Nephron (organoid): ENCODE results near the gene DPF3.

Experiments
- H3K27ac Mint-ChIP-seq, 3 experiments: 2 replicates each; pipeline ENCODE4 v1.8.0; 2020; ENCODE audit warnings: mixed read lengths in 3 of 3, mild to moderate bottlenecking in 2 of 3, moderate library complexity in 1 of 3
- H3K27me3 Mint-ChIP-seq: 2 replicates; pipeline ENCODE4 v1.8.0; 2021; ENCODE audit warnings: low read depth, mild to moderate bottlenecking, moderate library complexity, mixed read lengths
- H3K36me3 Mint-ChIP-seq: 2 replicates; pipeline ENCODE4 v1.8.0; 2020; ENCODE audit warnings: low read depth, mixed read lengths
- H3K4me1 Mint-ChIP-seq: 2 replicates; pipeline ENCODE4 v1.8.0; 2020; ENCODE audit warnings: mixed read lengths
- H3K4me3 Mint-ChIP-seq, 3 experiments: 2 replicates each; pipeline ENCODE4 v1.8.0; 2020; ENCODE audit warnings: mild to moderate bottlenecking in 3 of 3, mixed read lengths in 3 of 3, moderate library complexity in 2 of 3
- H3K9me3 Mint-ChIP-seq: 2 replicates; pipeline ENCODE4 v1.8.0; 2020; ENCODE audit warnings: mixed read lengths
- TF ChIP-seq, protein P1 (sequence below), 3 experiments: fragments of 200-600 bp; sonication (generic); IDR thresholded peaks; one replicate each; pipeline ENCODE4 v1.5.0; 2021; ENCODE audit warnings: antibody characterized with exemption in 3 of 3; ENCODE audit not compliant: unreplicated experiment in 3 of 3

Gene DPF3

DNA sequence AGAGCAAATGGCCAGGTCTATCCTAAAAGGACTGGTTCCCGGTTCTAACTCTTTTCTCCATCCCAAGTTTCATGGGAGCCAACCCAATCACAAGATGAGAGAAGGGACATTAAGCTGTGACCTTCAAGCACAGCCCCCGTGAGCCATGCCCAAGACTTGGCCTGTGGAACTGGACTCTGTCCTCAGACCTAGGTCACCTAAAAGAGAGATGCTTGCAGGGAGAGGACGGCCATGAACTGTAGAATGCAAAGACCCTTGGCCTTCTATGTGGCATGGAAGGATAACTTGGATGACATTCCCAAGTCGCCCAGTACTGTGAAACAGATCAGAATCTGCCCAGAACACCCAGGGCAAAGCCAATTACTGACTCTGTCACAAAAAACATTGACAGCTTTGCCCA, 263.5 kb downstream of the DPF3 start:
- Mint-ChIP-seq H3K27ac (no peak overlapping the region), H3K36me3 (peaks cover 16% of the 10 kb centered on the region)

DNA sequence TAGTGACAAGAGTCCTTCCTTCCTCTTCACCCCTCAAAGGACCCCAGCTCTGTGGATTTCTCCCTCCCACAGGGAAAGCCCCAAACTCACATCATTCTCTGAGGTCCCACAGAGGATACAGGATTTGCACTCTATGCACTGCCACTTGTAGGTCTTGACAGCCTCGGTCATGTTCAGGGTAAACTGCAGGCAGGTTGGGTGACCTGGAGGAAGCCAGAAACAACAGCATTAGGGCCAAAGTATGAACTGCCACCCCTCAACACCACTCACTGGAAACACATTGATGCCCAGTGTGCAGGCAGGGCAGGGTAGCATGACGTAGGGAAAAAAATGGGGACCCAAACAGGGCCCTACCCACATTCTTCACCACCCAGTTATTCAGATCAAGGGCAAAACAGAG, 264.4 kb downstream of the DPF3 start:
- H3K4me3 Mint-ChIP-seq = no peak overlapping the region
- TF ChIP-seq, protein P1, sequence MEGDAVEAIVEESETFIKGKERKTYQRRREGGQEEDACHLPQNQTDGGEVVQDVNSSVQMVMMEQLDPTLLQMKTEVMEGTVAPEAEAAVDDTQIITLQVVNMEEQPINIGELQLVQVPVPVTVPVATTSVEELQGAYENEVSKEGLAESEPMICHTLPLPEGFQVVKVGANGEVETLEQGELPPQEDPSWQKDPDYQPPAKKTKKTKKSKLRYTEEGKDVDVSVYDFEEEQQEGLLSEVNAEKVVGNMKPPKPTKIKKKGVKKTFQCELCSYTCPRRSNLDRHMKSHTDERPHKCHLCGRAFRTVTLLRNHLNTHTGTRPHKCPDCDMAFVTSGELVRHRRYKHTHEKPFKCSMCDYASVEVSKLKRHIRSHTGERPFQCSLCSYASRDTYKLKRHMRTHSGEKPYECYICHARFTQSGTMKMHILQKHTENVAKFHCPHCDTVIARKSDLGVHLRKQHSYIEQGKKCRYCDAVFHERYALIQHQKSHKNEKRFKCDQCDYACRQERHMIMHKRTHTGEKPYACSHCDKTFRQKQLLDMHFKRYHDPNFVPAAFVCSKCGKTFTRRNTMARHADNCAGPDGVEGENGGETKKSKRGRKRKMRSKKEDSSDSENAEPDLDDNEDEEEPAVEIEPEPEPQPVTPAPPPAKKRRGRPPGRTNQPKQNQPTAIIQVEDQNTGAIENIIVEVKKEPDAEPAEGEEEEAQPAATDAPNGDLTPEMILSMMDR (IDR thresholded peaks at IDR 0.05; ENCODE audit: unreplicated experiment in 3 of 3) = no peak

More for the DNA sequence above, 263.5 kb downstream of the DPF3 start:
- no peaks in the 10 kb centered on the region for H3K4me1 Mint-ChIP-seq
- TF ChIP-seq, protein P1 (IDR thresholded peaks at IDR 0.05; ENCODE audit: unreplicated experiment in 3 of 3) = no peak
- H3K4me3 Mint-ChIP-seq = no peak overlapping the region
- H3K27me3 Mint-ChIP-seq = no peaks in the 10 kb centered on the region
- peaks cover 15% of the 10 kb centered on the region for H3K9me3 Mint-ChIP-seq

DNA sequence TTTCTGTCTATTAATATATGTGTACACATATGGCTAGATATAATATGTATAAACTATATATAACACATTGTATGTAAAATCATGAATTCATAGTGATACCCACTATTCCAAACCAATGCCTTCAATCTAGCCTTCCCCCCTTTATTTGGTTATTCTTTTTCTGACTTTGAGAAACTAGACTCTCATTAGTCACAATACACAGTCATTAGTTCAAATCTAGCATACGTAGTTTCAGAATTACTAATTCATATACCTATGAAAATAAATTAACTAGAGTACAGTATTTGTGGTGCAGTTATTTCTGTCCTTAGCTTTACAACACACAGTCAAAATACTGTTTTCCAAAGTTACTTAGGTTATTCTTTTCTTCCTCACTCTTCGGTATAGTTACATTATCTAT, 268.2 kb downstream of the DPF3 start:
- H3K4me3 Mint-ChIP-seq = no peak overlapping the region
- H3K4me1 Mint-ChIP-seq = peaks cover under 1% of the 10 kb centered on the region
- H3K36me3 Mint-ChIP-seq = peaks cover 19% of the 10 kb centered on the region
- H3K9me3 Mint-ChIP-seq = peaks cover 35% of the 10 kb centered on the region
- H3K27ac Mint-ChIP-seq = no peak overlapping the region
- H3K27me3 Mint-ChIP-seq = no peaks in the 10 kb centered on the region
- TF ChIP-seq, protein P1 (IDR thresholded peaks at IDR 0.05; ENCODE audit: unreplicated experiment in 3 of 3) = no peak

More for the DNA sequence above, 264.4 kb downstream of the DPF3 start:
- H3K36me3 Mint-ChIP-seq = peaks cover 16% of the 10 kb centered on the region
- H3K4me1 Mint-ChIP-seq = no peaks in the 10 kb centered on the region
- H3K9me3 Mint-ChIP-seq = peaks cover 19% of the 10 kb centered on the region
- no peaks in the 10 kb centered on the region for H3K27me3 Mint-ChIP-seq
- H3K27ac Mint-ChIP-seq = no peak overlapping the region

DNA sequence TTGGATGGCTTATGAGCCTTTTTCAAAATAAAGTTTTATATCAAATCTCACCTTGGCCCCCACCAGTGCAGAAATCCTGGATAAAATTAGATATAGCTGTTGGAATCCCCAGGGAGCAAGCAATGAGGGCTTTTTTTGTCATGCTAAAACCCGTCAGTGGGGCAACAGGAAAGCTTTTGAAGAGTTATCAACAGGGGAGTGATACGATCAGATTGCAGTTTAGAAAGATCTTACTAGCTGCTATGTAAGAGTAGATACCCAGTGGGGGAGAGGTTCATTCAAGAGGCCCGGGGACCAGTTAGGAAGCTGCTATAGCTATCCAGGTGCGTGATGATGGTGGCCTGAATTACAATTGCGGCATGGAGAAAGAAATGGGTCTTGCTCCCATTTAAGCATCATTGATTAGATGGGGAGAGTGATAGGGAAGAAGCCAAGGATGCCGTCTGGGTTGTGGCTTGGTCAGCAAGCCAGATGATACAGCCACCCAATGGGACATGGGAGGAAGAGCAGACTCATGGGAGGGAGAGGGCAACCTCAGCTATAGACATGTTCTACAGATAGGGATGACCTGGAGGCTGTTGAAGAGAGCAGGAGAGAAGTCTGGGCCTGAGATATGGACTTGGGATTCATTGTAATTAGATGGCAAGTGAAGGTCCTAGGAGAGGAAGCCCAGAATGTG, 272.4 kb downstream of the DPF3 start:
- no peaks in the 10 kb centered on the region for H3K27me3 Mint-ChIP-seq
- H3K4me1 Mint-ChIP-seq = peaks cover 38% of the 10 kb centered on the region
- TF ChIP-seq, protein P1 (IDR thresholded peaks at IDR 0.05; ENCODE audit: unreplicated experiment in 3 of 3) = no peak
- peaks cover 4% of the 10 kb centered on the region for H3K36me3 Mint-ChIP-seq
- no peak overlapping the region for H3K4me3 Mint-ChIP-seq
- H3K9me3 Mint-ChIP-seq = peaks cover 28% of the 10 kb centered on the region
- H3K27ac Mint-ChIP-seq = no peak overlapping the region

DNA sequence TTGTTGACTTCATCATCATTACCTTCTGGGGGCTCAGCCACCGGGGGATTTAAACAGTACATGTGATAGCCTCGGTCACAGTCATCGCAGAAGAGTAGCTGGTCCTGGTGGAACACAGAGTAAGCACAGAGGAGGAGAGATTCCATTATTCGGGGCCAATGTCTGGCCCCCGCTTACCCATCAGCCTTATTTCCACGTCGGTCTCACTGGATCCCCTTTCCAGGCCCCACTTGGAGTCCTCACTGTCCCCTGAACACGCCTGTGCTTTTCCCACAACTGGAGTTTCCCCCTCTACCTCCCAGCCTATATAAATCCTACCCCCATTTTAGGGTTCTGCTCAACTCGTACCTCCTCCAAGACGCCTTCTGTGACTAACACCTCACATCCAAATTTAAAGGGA, 274.0 kb downstream of the DPF3 start:
- Mint-ChIP-seq H3K27ac (peak overlapping the region; percentile 26 to 99 (median 73)), H3K4me3 (no peak overlapping the region), H3K27me3 (no peaks in the 10 kb centered on the region), H3K4me1 (peaks cover 54% of the 10 kb centered on the region), H3K9me3 (peaks cover 18% of the 10 kb centered on the region), H3K36me3 (peaks cover 3% of the 10 kb centered on the region)
- TF ChIP-seq, protein P1 (IDR thresholded peaks at IDR 0.05; ENCODE audit: unreplicated experiment in 3 of 3) = no peak

GRCh38 chr14:72619111-72619571, 274.8 kb downstream of the DPF3 start:
- H3K4me1 Mint-ChIP-seq = peaks cover 56% of the 10 kb centered on the region
- no peak overlapping the region for H3K4me3 Mint-ChIP-seq
- peak overlapping the region; percentile 73 to 99 (median 95) for H3K27ac Mint-ChIP-seq
- H3K36me3 Mint-ChIP-seq = peaks cover 3% of the 10 kb centered on the region
- H3K27me3 Mint-ChIP-seq = no peaks in the 10 kb centered on the region
- H3K9me3 Mint-ChIP-seq = peaks cover 16% of the 10 kb centered on the region
- TF ChIP-seq, protein P1 (IDR thresholded peaks at IDR 0.05; ENCODE audit: unreplicated experiment in 3 of 3) = no peak
